HepG2 (cell line): Measurements from ENCODE around the gene PEX11B. TPM values are rescaled to one million over a fixed set of nuclear protein-coding genes. Genes with fewer than 3 reads are reported as not detected.

ENCODE experiments used
- AHR ChIP-seq: IDR thresholded peaks from 2 replicates; pipeline ENCODE4 v1.6.1; 2018; ENCODE audit warnings: missing genetic modification reagents, missing compliant biosample characterization
- ASH2L ChIP-seq: fragments of 300-600, 200-600 bp; sonication (generic); IDR thresholded peaks from 2 replicates; pipeline ENCODE4 v1.7.0; 2017; ENCODE audit warnings: low read depth, mild to moderate bottlenecking, moderate library complexity, mixed read lengths, low read length; ENCODE audit not compliant: insufficient read length
- CCAR2 ChIP-seq: fragments of 200-400 bp; formaldehyde crosslinking; optimal IDR thresholded peaks from 2 replicates; pipeline ENCODE3; 2018; ENCODE audit warnings: low read depth, mild to moderate bottlenecking, low read length, moderate library complexity
- DMAP1 ChIP-seq: IDR thresholded peaks from 2 replicates; pipeline ENCODE4 v1.6.1; 2016
- GFI1 ChIP-seq: sonication (generic); formaldehyde crosslinking; IDR thresholded peaks from 2 replicates; pipeline ENCODE4 v1.5.0; 2020; ENCODE audit warnings: missing genetic modification reagents, mild to moderate bottlenecking, borderline replicate concordance
- KLF6 ChIP-seq: IDR thresholded peaks from 2 replicates; pipeline ENCODE4 v1.8.0; 2016; ENCODE audit warnings: missing biosample characterization, missing genetic modification reagents
- MATR3 ChIP-seq: sonication (generic); formaldehyde crosslinking; IDR thresholded peaks from 2 replicates; pipeline ENCODE4 v1.4.0; 2020; ENCODE audit warnings: missing genetic modification reagents
- NBN ChIP-seq: fragments of 450-650 bp; conservative IDR thresholded peaks from 2 replicates; pipeline ENCODE4 v1.6.1; 2017
- POLR2AphosphoS2 ChIP-seq: IDR thresholded peaks from 2 replicates; pipeline ENCODE4 v1.6.1; 2011; ENCODE audit warnings: low read depth, low read length, improper control_type of control experiment
- RBFOX2 ChIP-seq: fragments of 200-400 bp; formaldehyde crosslinking; IDR thresholded peaks from 2 replicates; pipeline ENCODE4 v1.6.1; 2017; ENCODE audit warnings: low read depth, mild to moderate bottlenecking, low read length
- REXO4 ChIP-seq: sonication (generic); formaldehyde crosslinking; IDR thresholded peaks from 2 replicates; pipeline ENCODE4 v1.8.0; 2022; ENCODE audit warnings: missing genetic modification reagents, mild to moderate bottlenecking, borderline replicate concordance
- SOX13 ChIP-seq, 3 experiments: fragments of 450-650 bp in 1 of 3; sonication (generic) in 1 of 3; formaldehyde crosslinking in 1 of 3; IDR thresholded peaks in 2 of 3; conservative IDR thresholded peaks in 1 of 3; 2 replicates each; pipeline versions ENCODE4 v1.5.0 to v1.6.1; 2016 to 2020; ENCODE audit warnings: antibody characterized with exemption in 1 of 3, mild to moderate bottlenecking in 1 of 3, missing compliant biosample characterization in 1 of 3, missing genetic modification reagents in 1 of 3, moderate library complexity in 1 of 3
- U2AF1 ChIP-seq: fragments of 200-400 bp; formaldehyde crosslinking; optimal IDR thresholded peaks from 2 replicates; pipeline ENCODE3; 2017; ENCODE audit warnings: mild to moderate bottlenecking, low read depth, low read length
- XBP1 ChIP-seq: sonication (generic); formaldehyde crosslinking; IDR thresholded peaks from 2 replicates; pipeline ENCODE4 v1.5.0; 2020; ENCODE audit warnings: missing genetic modification reagents
- ZBTB25 ChIP-seq: IDR thresholded peaks from 2 replicates; pipeline ENCODE4 v1.6.1; 2018; ENCODE audit warnings: missing genetic modification reagents
- ZFP36 ChIP-seq: fragments of 150-350 bp; IDR thresholded peaks from 2 replicates; pipeline ENCODE4 v1.6.1; 2018; ENCODE audit warnings: borderline replicate concordance, low read length, low read depth; ENCODE audit not compliant: partially characterized antibody
- ZFP36L2 ChIP-seq: sonication (generic); formaldehyde crosslinking; IDR thresholded peaks from 2 replicates; pipeline ENCODE4 v1.4.0; 2020; ENCODE audit warnings: missing genetic modification reagents
- ZMAT3 ChIP-seq: sonication (generic); formaldehyde crosslinking; conservative IDR thresholded peaks from 2 replicates; pipeline ENCODE4 v1.7.0; 2021; ENCODE audit warnings: missing genetic modification reagents
- ZNF224 ChIP-seq: sonication (generic); formaldehyde crosslinking; IDR thresholded peaks from 2 replicates; pipeline ENCODE4 v1.5.0; 2020; ENCODE audit warnings: mild to moderate bottlenecking, missing genetic modification reagents
- ZNF317 ChIP-seq: sonication (generic); formaldehyde crosslinking; IDR thresholded peaks from 2 replicates; pipeline ENCODE4 v1.5.0; 2020; ENCODE audit warnings: mild to moderate bottlenecking, missing genetic modification reagents
- ZNF510 ChIP-seq: sonication (generic); formaldehyde crosslinking; IDR thresholded peaks from 2 replicates; pipeline ENCODE4 v1.4.0; 2020; ENCODE audit warnings: low read depth, mild to moderate bottlenecking, missing genetic modification reagents
- ZNF569 ChIP-seq: sonication (generic); formaldehyde crosslinking; IDR thresholded peaks from 2 replicates; pipeline ENCODE4 v1.5.0; 2020; ENCODE audit warnings: mild to moderate bottlenecking, missing genetic modification reagents, moderate library complexity, borderline replicate concordance
- ZNF570 ChIP-seq: sonication (generic); formaldehyde crosslinking; IDR thresholded peaks from 2 replicates; pipeline ENCODE4 v1.4.0; 2020; ENCODE audit warnings: mild to moderate bottlenecking, missing genetic modification reagents, borderline replicate concordance
- ZNF703 ChIP-seq: sonication (generic); formaldehyde crosslinking; IDR thresholded peaks from 2 replicates; pipeline ENCODE4 v1.5.1; 2020; ENCODE audit warnings: missing genetic modification reagents, mild to moderate bottlenecking, moderate library complexity, borderline replicate concordance
- polyA plus RNA-seq, 8 experiments: library from polyadenylated mRNA; depleted of rRNA in 3 of 8; stranded (reverse) in 7 of 8; unstranded in 1 of 8; fragments of >200 nt; fragmentation: Illumina TruSeq in 4 of 8; extraction: Trizol in 4 of 8; gene quantifications; 2 replicates each; pipeline versions ENCODE4 v1.2.1 to v1.2.3, GENCODE V29; 2011 to 2016; ENCODE audit warnings: low read depth in 4 of 8, missing spikeins in 1 of 8, mixed read lengths in 1 of 8; ENCODE audit not compliant: insufficient read depth in 1 of 8
- total RNA-seq, 5 experiments: library from RNA; depleted of rRNA; stranded (reverse); fragments of >200 nt; fragmentation: Illumina TruSeq; extraction: Trizol; gene quantifications; 2 replicates each; pipeline ENCODE4 v1.2.3, GENCODE V29; 2016; ENCODE audit warnings: low read depth in 1 of 5

Gene PEX11B
- total and polyA plus RNA-seq, 2 of the 13 experiments (the other 11 are each of a cell fraction or from before 2014, with no cell fraction given): 21.6 to 48.4 TPM

GRCh38 chr1:145891587-145892485 is 26.7 kb downstream of the PEX11B start (continued):
- no peak for TF ChIP-seq MATR3 (CRISPR knock-in tag)
- no peak for TF ChIP-seq NBN
- TF ChIP-seq KLF6: no peak
- TF ChIP-seq U2AF1: no peak
- TF ChIP-seq ZBTB25: peak; percentile 75
- TF ChIP-seq ZNF317 (CRISPR knock-in tag): peak; percentile 74; the same call in 1 of the 2 replicates
- TF ChIP-seq REXO4 (CRISPR knock-in tag): no peak
- no peak for TF ChIP-seq ZNF570 (CRISPR knock-in tag)
- no peak for TF ChIP-seq AHR (CRISPR knock-in tag)
- TF ChIP-seq POLR2AphosphoS2: no peak
- TF ChIP-seq ZFP36: no peak
- no peak for TF ChIP-seq ZFP36L2 (CRISPR knock-in tag)
- no peak for TF ChIP-seq ZMAT3 (CRISPR knock-in tag)
- no peak for TF ChIP-seq ZNF703 (CRISPR knock-in tag)
- TF ChIP-seq XBP1 (CRISPR knock-in tag): no peak
- TF ChIP-seq RBFOX2: no peak
- TF ChIP-seq DMAP1: no peak
- no peak for TF ChIP-seq CCAR2
- TF ChIP-seq SOX13 (IDR thresholded peaks at IDR 0.05): 0 out of 2 replicates have a peak, but pooled peaks have one; percentile 46
- peak in 1 of 2 experiments; percentile 73; a peak in 2 of 4 replicates for TF ChIP-seq SOX13 (CRISPR knock-in tag; conservative IDR thresholded peaks at IDR 0.05 in 1 of 2, IDR thresholded peaks at IDR 0.05 in 1 of 2)
- peak; percentile 45 for TF ChIP-seq ASH2L
- TF ChIP-seq ZNF569: no peak
- peak; percentile 70 for TF ChIP-seq GFI1 (CRISPR knock-in tag)
- no peak for TF ChIP-seq ZNF510
- no peak for TF ChIP-seq ZNF224 (CRISPR knock-in tag)
